ENCODE data around the gene CCDC106.

DNA sequence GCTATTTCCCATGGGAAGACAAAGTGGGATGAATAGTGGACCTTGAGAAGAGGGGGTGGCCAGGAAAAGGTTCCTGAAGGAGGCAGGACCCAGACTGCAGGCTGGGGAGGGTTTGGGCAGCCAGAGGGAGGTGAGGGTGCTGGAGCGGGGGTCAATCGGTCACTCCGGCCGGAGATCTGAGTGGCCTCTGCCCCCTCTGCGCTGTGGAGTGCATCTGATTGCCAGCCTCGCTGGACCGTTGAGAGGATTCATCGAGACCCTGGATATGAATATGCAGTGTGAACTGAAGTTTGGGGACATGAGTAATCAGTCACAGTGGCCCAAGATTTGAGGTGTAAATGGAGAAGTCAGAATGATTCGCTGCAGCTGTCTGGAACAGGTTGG, 12.7 kb upstream of the CCDC106 start:
- TF ChIP-seq CTCF (IDR thresholded peaks at IDR 0.05; ENCODE audit: low read length) (no peak), EZH2 (IDR thresholded peaks at IDR 0.05; ENCODE audit: borderline replicate concordance, low read length) (no peak)
